K562 (cell line): ENCODE results near the gene OR2F1. TPM values are rescaled to one million over a fixed set of nuclear protein-coding genes. Genes with fewer than 3 reads are reported as not detected.

Experiments used
- ATAC-seq: fragments of 200-7000 bp; cut with Tn5 transposase; 3 replicates; pipeline ENCODE4 v1.9.1; 2020; ENCODE audit warnings: moderate library complexity
- BruUV-seq: library from RNA; stranded (reverse); fragments of 400-500 nt; replicated peaks from 2 replicates; lab custom pipeline; 2021; lab: Mats Ljungman, UMichigan
- CTCF ChIA-PET: fragments of 300-600 bp; formaldehyde crosslinking; extraction: SDS; loops from one replicate; lab custom pipeline; 2021; ENCODE audit warnings: low intra/inter-chr PET ratio; lab: Yijun Ruan, JAX
- POLR2A ChIA-PET: fragments of 300-600, 350-650 bp; sonication (Branson Sonifier 250); formaldehyde crosslinking; extraction: SDS; loops from one replicate; lab custom pipeline; 2021; ENCODE audit warnings: antibody characterized with exemption, inconsistent platforms; lab: Yijun Ruan, JAX
- DNase-seq, 4 experiments: peaks; one replicate each; pipeline versions ENCODE4 v3.0.0 to v3.0.0-alpha.2; 2011 to 2018; ENCODE audit warnings: low spot score in 3 of 4, mixed read lengths in 3 of 4; ENCODE audit errors: extremely low read depth in 1 of 4
- FAIRE-seq: peaks from 2 replicates; lab custom pipeline; 2011; peaks lifted over from hg19 to GRCh38; lab: Jason Lieb, UNC
- H2AFZ ChIP-seq: 2 replicates; pipeline ENCODE4 v1.6.0; 2011; ENCODE audit warnings: low read depth, low read length, control low read depth, inconsistent platforms
- H3K27ac ChIP-seq: fragments of 200-600 bp; 3 replicates; pipeline ENCODE4 v1.8.0; 2011; ENCODE audit warnings: low read depth, mild to moderate bottlenecking, control low read depth, inconsistent platforms, low read length, moderate library complexity, mixed read lengths; ENCODE audit errors: extremely low read depth
- H3K27me3 ChIP-seq, 2 experiments: fragments of 300-600 bp in 1 of 2; 2 replicates in 1 of 2; 3 replicates in 1 of 2; pipeline versions ENCODE4 v1.6.0 to v1.8.0; 2011; ENCODE audit warnings: inconsistent platforms in 2 of 2, low read length in 2 of 2, mild to moderate bottlenecking in 1 of 2, mixed read lengths in 1 of 2, moderate library complexity in 1 of 2; ENCODE audit not compliant: control insufficient read depth in 2 of 2, insufficient read depth in 2 of 2
- H3K36me3 ChIP-seq: fragments of 300-600 bp; 3 replicates; pipeline ENCODE4 v1.8.0; 2011; ENCODE audit warnings: mild to moderate bottlenecking, low read length, inconsistent platforms; ENCODE audit not compliant: control insufficient read depth, insufficient read depth
- H3K4me1 ChIP-seq, 2 experiments: fragments of 200-600 bp in 1 of 2; replicated peaks in 1 of 2; 2 replicates in 1 of 2; 3 replicates in 1 of 2; pipeline versions ENCODE4 v1.5.1 to v1.8.0; 2011; ENCODE audit warnings: inconsistent platforms in 2 of 2, low read length in 2 of 2, mild to moderate bottlenecking in 1 of 2, mixed read lengths in 1 of 2, moderate library complexity in 1 of 2; ENCODE audit not compliant: control insufficient read depth in 2 of 2, insufficient read depth in 2 of 2
- H3K4me2 ChIP-seq: 2 replicates; pipeline ENCODE4 v1.6.1; 2011; ENCODE audit warnings: low read length, control low read depth, inconsistent platforms, mixed read lengths; ENCODE audit not compliant: insufficient read depth
- H3K4me3 ChIP-seq: fragments of 200-600 bp; sonication (generic), shearing (Covaris generic); 2 replicates; pipeline ENCODE4 v1.5.1; 2016; ENCODE audit warnings: control low read depth, inconsistent platforms
- H3K79me2 ChIP-seq: fragments of 200-600 bp; 3 replicates; pipeline ENCODE4 v1.8.0; 2011; ENCODE audit warnings: low read length, inconsistent platforms; ENCODE audit not compliant: control insufficient read depth, insufficient read depth
- H3K9ac ChIP-seq, 2 experiments: 2 replicates each; pipeline versions ENCODE4 v1.6.0 to v1.6.1; 2011; ENCODE audit warnings: low read depth in 2 of 2, low read length in 2 of 2, control low read depth in 1 of 2, inconsistent platforms in 1 of 2, mild to moderate bottlenecking in 1 of 2, mixed read lengths in 1 of 2; ENCODE audit not compliant: insufficient read depth in 1 of 2
- H3K9me1 ChIP-seq: one replicate; pipeline ENCODE4 v1.6.0; 2011; ENCODE audit warnings: inconsistent platforms, mild to moderate bottlenecking, low read length, moderate library complexity; ENCODE audit not compliant: control insufficient read depth, insufficient read depth
- H3K9me3 ChIP-seq: replicated peaks from 2 replicates; pipeline ENCODE4 v1.5.1; 2011; ENCODE audit warnings: low read depth, low read length, inconsistent platforms; ENCODE audit not compliant: control insufficient read depth, insufficient read depth
- H4K20me1 ChIP-seq: replicated peaks from 2 replicates; pipeline ENCODE4 v1.6.1; 2011; ENCODE audit warnings: low read length, inconsistent platforms, mixed read lengths; ENCODE audit not compliant: control insufficient read depth, insufficient read depth
- CEBPB ChIP-seq: fragments of 450-650 bp; IDR thresholded peaks from 2 replicates; pipeline ENCODE4 v1.6.1; 2016; ENCODE audit warnings: missing genetic modification characterization, missing compliant biosample characterization
- KLF16 ChIP-seq: IDR thresholded peaks from 2 replicates; pipeline ENCODE4 v1.6.1; 2016; ENCODE audit warnings: antibody characterized with exemption
- POLR2A ChIP-seq: fragments of 450-650 bp; conservative IDR thresholded peaks from 2 replicates; pipeline ENCODE4 v1.6.1; 2016
- RFX1 ChIP-seq: fragments of 450-650 bp; IDR thresholded peaks from 2 replicates; pipeline ENCODE4 v1.6.1; 2016; ENCODE audit warnings: mild to moderate bottlenecking, moderate library complexity
- USF2 ChIP-seq: sonication (generic); formaldehyde crosslinking; IDR thresholded peaks from 2 replicates; pipeline ENCODE4 v1.5.0; 2020; ENCODE audit warnings: missing genetic modification reagents
- ZNF282 ChIP-seq: sonication (generic); formaldehyde crosslinking; IDR thresholded peaks from 2 replicates; pipeline ENCODE4 v1.8.1; 2023; ENCODE audit warnings: missing genetic modification reagents
- WGBS: fragments of 100-300 bp; shearing (Covaris generic); methylation state at CpG from one replicate; pipeline ENCODE4 v1.1.6; 2016; ENCODE audit warnings: low coverage, mixed read lengths; ENCODE audit not compliant: insufficient coverage; ENCODE audit errors: missing lambda C conversion rate; 5-methylcytosine and 5-hydroxymethylcytosine counted together
- in situ Hi-C: fragments of 300-500 bp; cut with MboI; formaldehyde crosslinking; loops from 4 replicates; pipeline ENCODE4 v1.15.0; 2018; ENCODE audit warnings: inconsistent platforms, mixed read lengths
- intact Hi-C: fragments of 100-400 bp; cut with micrococcal nuclease; formaldehyde crosslinking; loops from 2 replicates; pipeline ENCODE4 v1.14.2; 2022
- polyA plus RNA-seq, 8 experiments: library from polyadenylated mRNA; depleted of rRNA in 4 of 8; stranded (reverse) in 5 of 8; unstranded in 3 of 8; fragments of >200 nt; fragmentation: Nextera tagmentation in 2 of 8; fragmentation: Illumina TruSeq in 1 of 8; extraction: Ambion mirVana in 2 of 8; extraction: Trizol in 1 of 8; gene quantifications; 2 replicates each; pipeline versions ENCODE4 v1.2.1 to v1.2.3, GENCODE V29; 2011 to 2014; ENCODE audit warnings: inconsistent platforms in 1 of 8, missing spikeins in 1 of 8
- total RNA-seq, 7 experiments: library from RNA; depleted of rRNA in 6 of 7; stranded (reverse); fragments of >200 nt in 6 of 7; fragmentation: Illumina TruSeq in 2 of 7; extraction: Trizol in 2 of 7; gene quantifications; 2 replicates each; pipeline versions ENCODE4 v1.2.1 to v1.2.3, GENCODE V29; 2011 to 2021; ENCODE audit warnings: low replicate concordance in 1 of 7

The OR2F1 gene
- total and polyA plus RNA-seq, 9 of the 15 experiments (the other 6 are each of a cell fraction or from before 2014, with no cell fraction given): not detected

GRCh38 chr7:143953421-143953820 lies 1.2 kb upstream of the OR2F1 start (continued):
- no peak for TF ChIP-seq USF2 (CRISPR knock-in tag)
- TF ChIP-seq KLF16: no peak
- TF ChIP-seq, all 486 proteins: peak for 0

GRCh38 chr7:143954135-143954534 lies 509 bp upstream of the OR2F1 start:
- Histone ChIP-seq H3K27me3 (no peaks in the 10 kb centered on the region; a peak in 2 of 5 replicates), H4K20me1 (no peaks in the 10 kb centered on the region), H3K9me3 (no peaks in the 10 kb centered on the region), H3K9ac (no peak overlapping the region), H3K9me1 (no peaks in the 10 kb centered on the region), H3K4me1 (0 out of 5 replicates have a peak, but pooled peaks cover 0 to 2% of the 10 kb centered on the region in 2 experiments), H2AFZ (no peak overlapping the region), H3K4me2 (no peak overlapping the region), H3K27ac (no peak overlapping the region), H3K79me2 (no peaks in the 10 kb centered on the region), H3K36me3 (no peaks in the 10 kb centered on the region), H3K4me3 (no peak overlapping the region)
- intact Hi-C loops: no loop called here
- 9% methylated on average over 2 of the region's 2 CpGs for WGBS
- ATAC-seq (no peak), DNase-seq (no peak), FAIRE-seq (no peak)
- TF ChIP-seq POLR2A: no peak
- TF ChIP-seq CEBPB (tag): 0 out of 2 replicates have a peak, but pooled peaks have one; percentile 36
- ChIA-PET CTCF (no interaction called here), POLR2A (no interaction called here)
- in situ Hi-C loops: no loop called here
- BruUV-seq: no TSS peak

GRCh38 chr7:143958781-143959180 lies 4.1 kb downstream of the OR2F1 start:
- H3K4me1 ChIP-seq: no peaks in the 10 kb centered on the region
- H3K36me3 ChIP-seq: no peaks in the 10 kb centered on the region
- H3K9me3 ChIP-seq: no peaks in the 10 kb centered on the region
- in situ Hi-C loops (no loop called here), intact Hi-C loops (no loop called here)
- H3K79me2 ChIP-seq: no peaks in the 10 kb centered on the region
- WGBS: 0% methylated on average over 3 of the region's 3 CpGs
- no TSS peak for BruUV-seq
- ChIA-PET POLR2A (no interaction called here), CTCF (interaction anchor here (1.1 kb wide), 1 partner anchor 14 kb away, joined by 3 read pairs; no protein-coding TSS in a partner anchor)
- H3K27ac ChIP-seq: no peak overlapping the region
- no peak for FAIRE-seq
- TF ChIP-seq ZNF282 (CRISPR knock-in tag) (no peak), RFX1 (peak; percentile 17; the same call in 1 of the 2 replicates)
- no peak overlapping the region for H3K9ac ChIP-seq
- no peak overlapping the region for H3K4me2 ChIP-seq
- H3K27me3 ChIP-seq: no peaks in the 10 kb centered on the region
- no peak overlapping the region for H3K4me3 ChIP-seq
- ATAC-seq: no peak
- H3K9me1 ChIP-seq: no peaks in the 10 kb centered on the region
- no peak overlapping the region for H2AFZ ChIP-seq
- no peaks in the 10 kb centered on the region for H4K20me1 ChIP-seq
- DNase-seq: no peak
